C4-2B (cell line): Measurements from ENCODE around the gene MTMR3.

Experiments
- H3K27ac ChIP-seq: fragments of 450-650 bp; 2 replicates; pipeline ENCODE4 v1.5.1; 2017
- CTCF ChIP-seq: fragments of 450-650 bp; conservative IDR thresholded peaks from 2 replicates; pipeline ENCODE4 v1.5.1; 2017; ENCODE audit warnings: mild to moderate bottlenecking
- ZFX ChIP-seq: fragments of 450-650 bp; IDR thresholded peaks from 2 replicates; pipeline ENCODE4 v1.6.1; 2017

Gene MTMR3

DNA sequence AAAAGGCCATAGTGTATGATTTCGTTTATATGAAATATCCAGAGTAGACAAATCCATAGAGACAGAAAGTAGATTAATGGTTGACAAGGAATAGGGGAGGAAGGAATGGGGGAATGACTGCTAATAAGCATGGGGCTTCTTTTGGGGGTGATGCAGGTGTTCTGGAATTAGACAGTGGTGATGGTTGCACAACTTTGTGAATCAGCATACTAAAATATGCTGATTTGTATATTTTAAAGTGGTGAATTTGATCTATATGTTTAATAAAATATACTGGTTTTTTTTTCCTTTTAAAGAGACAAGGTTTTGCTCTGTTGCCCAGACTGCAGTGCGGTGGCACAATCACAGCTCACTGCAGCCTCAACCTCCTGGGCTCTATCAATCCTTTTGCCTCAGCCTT, 190.8 kb downstream of the MTMR3 start:
- no peak for TF ChIP-seq ZFX
- TF ChIP-seq CTCF, result no peak
- no peak overlapping the region for H3K27ac ChIP-seq

GRCh38 chr22:30074147-30074546, 191.2 kb downstream of the MTMR3 start:
- TF ChIP-seq ZFX (no peak), CTCF (no peak)
- no peak overlapping the region for H3K27ac ChIP-seq

GRCh38 chr22:30074994-30075393, 192.0 kb downstream of the MTMR3 start:
- H3K27ac ChIP-seq, result no peak overlapping the region
- TF ChIP-seq CTCF, result no peak
- no peak for TF ChIP-seq ZFX

- no peak for TF ChIP-seq ZFX
- TF ChIP-seq CTCF, result no peak
- no peak overlapping the region for H3K27ac ChIP-seq
Observed at GRCh38 chr22:30077279-30077880, 194.4 kb downstream of the MTMR3 start.

GRCh38 chr22:30078320-30079311, 195.6 kb downstream of the MTMR3 start:
- no peak for TF ChIP-seq ZFX
- TF ChIP-seq CTCF, result no peak
- H3K27ac ChIP-seq, result no peak overlapping the region

DNA sequence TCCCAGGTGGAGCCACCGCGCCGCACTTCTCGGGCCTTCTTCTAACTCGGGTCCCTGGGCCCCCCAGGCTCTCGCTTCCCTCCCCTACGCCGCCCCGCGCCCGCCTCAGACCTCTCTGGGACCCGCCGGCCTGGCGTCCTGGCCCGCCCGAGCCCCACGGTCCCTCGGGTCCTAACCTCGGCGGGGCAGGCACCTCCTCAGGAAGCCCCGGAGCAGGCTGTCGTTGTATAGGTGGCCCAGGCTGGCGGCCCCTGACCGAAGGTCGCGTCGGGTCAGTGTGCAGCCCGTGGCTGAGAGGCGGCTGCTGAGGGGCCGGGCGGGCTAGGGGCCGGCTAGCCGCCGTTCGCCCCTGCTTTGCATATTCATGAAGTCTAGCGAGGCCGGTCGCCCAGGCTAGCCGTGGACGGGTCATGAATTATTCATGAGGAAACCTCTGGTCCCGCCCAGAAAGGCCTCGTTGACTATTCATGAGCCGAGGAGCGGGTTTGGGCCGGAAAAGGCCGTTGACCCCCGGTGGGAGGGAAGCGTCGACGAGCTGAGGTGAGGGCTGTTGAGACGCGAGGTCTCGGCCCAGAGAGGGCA, 197.1 kb downstream of the MTMR3 start, which contains the start of gene HORMAD2:
Gene HORMAD2 (plus strand): TSS at position 513 of the 582 bp plus-strand sequence. CDS start 13,489 bp downstream, outside the sequence.
- no peak for TF ChIP-seq ZFX
- TF ChIP-seq CTCF, result no peak
- no peak within 1 kb of the TSS for H3K27ac ChIP-seq
